NCI-H526 (cell line): Measurements from ENCODE around the gene MME.
"Not testable (repeated sequence)": the region's sequence is repeated elsewhere in the genome, so short reads cannot be mapped to it uniquely, and the experiment has no call there.

Source experiments
- DNase-seq, 2 experiments: peaks; one replicate each; lab custom pipeline; 2025; lab: John Stamatoyannopoulos, UW

The MME gene

GRCh38 chr3:155193868-155194267 lies 113.7 kb downstream of the MME start:
- DNase-seq: no peak

DNA sequence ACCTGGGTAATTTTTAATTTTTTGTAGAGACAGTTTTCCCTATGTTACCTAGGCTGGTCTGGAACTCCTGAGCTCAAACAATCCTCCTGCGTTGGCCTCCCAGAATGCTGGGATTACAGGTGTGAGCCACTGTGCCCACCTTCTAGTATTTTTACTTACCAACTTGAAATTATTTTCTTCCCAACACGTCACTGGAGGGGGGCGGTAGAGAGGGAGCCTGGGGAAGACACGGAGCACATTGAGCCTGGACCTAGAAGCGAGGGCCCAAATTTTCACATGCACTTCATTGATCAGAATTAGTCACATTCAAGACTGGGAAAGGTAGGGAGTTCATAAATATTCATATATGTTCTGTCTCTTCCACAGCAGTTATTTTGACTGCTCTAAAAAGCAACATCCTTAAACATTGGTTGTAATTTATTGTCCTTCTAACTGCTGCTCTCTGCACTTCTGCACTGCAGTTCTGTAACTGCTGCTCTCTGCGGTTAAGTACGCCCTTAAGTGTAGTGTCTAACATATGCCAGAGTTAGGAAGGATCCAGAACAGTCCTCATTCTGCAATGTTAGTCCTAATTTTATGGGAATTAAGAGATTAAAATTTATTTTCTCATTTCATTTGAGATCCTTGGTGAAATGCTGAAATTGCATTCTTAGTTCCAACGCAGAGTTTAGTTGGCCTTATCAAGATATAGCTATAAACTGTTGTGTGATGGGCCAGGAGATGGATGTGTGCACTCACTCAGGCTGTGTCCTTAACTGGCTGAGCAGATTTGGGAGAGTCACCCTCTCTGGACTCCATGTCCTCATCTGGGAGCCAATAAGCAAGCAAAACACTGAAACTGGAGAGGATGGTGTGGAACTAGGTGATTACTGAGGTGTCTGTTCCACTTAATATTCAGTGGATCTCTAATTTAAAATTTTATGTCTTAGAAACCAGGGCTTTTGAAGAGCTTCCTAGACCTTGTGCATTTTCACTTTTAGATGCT lies 115.1 kb downstream of the MME start:
- DNase-seq: no peak

DNA sequence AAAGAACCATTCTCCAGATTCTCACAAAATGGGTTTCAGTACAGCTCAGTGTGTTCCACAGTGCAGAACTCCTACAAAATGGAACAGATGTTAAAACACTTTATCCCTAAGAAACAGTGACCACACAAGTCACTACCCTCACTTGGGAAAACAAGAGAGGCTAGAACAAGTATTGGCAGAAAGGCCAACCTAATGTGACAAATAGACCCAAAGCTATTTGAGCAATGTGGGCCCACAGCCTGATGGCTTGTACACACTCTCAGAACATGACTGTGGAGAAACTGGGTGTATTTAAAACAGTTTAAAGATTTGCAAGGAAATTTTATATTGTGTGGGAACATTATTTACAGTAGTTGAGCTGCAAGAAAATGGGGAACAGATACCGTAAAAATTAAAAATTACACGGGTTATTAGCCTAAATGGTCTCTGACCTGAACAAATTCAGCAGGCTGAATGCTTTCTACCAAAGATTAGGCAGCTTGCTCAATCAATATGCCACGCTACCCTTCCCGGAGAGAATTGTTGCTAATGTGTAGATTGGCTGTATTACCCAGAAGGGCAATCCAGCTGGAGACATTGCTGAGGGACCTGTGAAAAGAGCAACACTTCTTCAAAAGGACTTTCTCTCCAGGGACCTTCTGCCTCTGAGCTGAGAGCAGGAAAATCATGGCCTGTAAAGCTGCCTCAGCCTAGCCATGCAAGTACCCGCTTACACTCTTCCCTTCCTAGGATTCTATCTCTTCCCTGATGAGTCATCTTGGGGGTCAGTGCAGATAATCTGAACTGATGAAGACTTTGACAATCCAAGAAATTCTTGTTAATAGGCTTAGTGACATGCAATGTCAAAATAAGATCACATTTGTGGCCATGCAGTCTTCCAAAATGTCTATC lies 116.3 kb downstream of the MME start:
- DNase-seq: no peak

- no peak for DNase-seq
Measured at GRCh38 chr3:155197786-155198185, 117.7 kb downstream of the MME start.

- no peak for DNase-seq
Measured at GRCh38 chr3:155202626-155203025, 122.5 kb downstream of the MME start.

- DNase-seq: no peak
Measured at GRCh38 chr3:155204851-155205250, 124.7 kb downstream of the MME start.

DNA sequence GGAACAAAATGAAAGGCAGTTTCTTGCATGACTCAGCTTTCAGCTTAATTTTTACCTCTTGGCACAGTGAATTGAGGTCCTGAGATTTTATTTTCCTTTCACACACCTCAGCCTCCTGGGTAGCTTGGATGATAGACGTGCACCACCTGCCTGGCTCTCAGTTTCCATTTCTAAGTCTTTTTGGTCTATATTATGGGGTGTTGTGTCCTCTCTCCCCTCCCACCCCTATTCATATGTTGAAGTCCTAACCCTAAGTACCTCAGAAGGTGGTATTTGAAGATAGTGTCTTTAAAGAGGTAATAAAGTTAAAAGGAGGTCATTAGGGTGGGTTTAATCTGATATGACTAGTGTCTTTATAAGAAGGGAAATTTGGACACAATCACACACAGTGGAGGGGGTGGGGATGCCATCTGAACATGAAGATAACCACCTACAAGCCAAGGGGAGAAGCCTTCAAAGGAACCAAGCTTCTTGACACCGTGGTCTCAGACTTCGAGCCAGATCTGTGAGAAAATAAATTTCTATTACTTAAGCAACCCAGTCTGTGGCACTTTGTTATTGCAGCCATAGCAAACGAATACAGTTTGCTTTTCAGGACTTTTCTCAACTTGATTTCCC lies 128.2 kb downstream of the MME start:
- DNase-seq: no peak

- peak; percentile 31 for DNase-seq
Measured at GRCh38 chr3:155210736-155211135, 130.6 kb downstream of the MME start.

DNA sequence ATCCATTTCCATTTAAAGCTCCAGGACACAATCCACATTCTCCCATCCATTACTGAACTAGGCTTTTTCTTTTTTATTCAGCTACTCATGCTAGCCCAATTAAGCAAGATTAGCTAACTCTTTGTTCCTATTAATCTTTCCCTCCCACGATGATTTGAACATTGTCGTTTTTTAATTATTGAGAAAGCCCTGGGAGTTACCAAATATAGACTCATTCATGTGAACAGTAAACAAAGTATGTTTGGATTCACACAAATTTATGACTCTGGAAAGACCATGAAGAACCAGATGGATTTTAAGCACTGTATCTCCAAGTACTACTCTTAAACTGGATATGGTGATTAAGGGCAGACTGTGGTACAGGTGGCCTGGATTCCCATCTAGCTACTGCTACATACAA lies 131.1 kb downstream of the MME start:
- peak; percentile 17 to 25 for DNase-seq

DNA sequence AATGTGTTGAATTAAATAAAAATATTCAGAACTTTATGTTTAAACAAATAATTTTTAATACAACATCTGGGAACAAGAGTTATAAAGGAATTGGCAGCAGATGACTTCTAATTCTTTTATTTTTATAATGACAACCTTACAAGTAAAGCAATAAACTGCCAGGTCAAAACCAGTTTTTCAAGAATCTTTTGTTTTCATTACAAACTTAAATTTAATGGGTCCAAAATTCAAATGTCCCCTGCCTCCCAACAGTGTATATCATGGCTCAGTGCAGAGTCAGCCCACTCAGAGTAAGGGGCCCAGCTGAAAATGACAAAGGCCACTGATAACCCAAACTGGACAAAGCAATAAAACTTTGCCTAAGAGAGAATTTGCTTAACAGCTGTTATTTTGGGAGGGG lies 131.8 kb downstream of the MME start:
- DNase-seq: peak; percentile 28 to 38

GRCh38 chr3:155216007-155216406 lies 135.9 kb downstream of the MME start:
- DNase-seq: not testable (repeated sequence)

DNA sequence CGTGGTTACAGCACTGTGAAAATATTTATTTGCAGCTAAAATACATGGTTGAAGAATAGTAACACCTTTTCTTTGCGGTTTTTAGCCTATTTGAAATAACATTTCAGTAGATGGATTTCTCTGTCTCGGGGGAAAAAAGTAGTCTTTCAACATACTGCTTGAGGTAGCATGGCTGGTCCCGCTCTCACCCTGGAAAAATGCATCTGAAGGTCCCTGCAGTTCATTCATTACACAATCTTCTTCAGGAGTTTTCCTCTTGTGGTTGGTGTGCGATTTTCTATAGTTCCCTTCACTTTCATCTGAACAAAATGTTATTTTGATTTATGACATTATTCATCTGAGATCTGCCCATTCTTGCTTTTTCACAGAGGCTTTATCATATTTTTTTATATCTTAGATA lies 137.5 kb downstream of the MME start:
- no peak for DNase-seq

DNA sequence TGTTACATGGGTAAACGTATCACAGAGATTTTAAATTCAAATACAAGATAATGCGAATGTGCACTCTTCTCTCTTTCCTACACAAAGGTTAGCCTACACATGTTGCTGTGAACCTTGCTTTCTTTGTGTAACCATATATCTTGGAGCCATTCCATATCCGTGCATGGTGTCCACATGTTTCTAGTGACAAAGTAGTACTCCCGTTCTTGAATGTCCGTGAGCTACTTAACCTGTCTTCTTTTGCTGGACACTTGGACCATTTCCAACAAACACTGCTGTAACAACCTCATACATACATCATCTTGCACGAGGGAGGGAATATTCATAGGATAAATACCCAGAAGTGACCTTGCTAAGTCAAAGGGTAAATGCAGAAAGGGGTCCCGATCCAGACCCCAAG lies 138.3 kb downstream of the MME start:
- DNase-seq: no peak

GRCh38 chr3:155219106-155219505 lies 139.0 kb downstream of the MME start:
- no peak for DNase-seq

- DNase-seq: no peak
Measured at GRCh38 chr3:155225417-155225816, 145.3 kb downstream of the MME start.

- no peak for DNase-seq
Measured at GRCh38 chr3:155227141-155227540, 147.0 kb downstream of the MME start.

GRCh38 chr3:155228676-155229075 lies 148.6 kb downstream of the MME start:
- DNase-seq: no peak

GRCh38 chr3:155229086-155229485 lies 149.0 kb downstream of the MME start:
- DNase-seq: no peak

DNA sequence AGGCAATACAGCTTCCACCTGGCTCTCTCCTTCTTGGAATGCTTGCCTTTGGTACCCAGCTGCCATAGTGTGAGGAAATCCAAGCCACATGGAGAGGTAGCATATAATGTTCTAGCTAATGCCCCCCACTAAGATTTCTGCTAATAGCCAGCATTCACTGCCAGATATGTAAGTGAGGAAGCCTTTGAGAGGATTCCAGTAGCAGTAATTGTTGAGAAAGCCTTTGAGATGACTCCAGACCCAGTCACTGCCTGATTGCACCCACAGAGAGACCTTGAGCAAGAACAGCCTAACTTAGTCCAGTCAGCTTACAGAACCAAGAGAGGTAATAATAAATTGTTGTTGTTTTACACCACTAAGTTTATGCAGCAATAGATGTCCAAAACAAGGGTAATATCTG lies 150.3 kb downstream of the MME start:
- no peak for DNase-seq

- DNase-seq: no peak
Measured at GRCh38 chr3:155231792-155232191, 151.7 kb downstream of the MME start.

DNA sequence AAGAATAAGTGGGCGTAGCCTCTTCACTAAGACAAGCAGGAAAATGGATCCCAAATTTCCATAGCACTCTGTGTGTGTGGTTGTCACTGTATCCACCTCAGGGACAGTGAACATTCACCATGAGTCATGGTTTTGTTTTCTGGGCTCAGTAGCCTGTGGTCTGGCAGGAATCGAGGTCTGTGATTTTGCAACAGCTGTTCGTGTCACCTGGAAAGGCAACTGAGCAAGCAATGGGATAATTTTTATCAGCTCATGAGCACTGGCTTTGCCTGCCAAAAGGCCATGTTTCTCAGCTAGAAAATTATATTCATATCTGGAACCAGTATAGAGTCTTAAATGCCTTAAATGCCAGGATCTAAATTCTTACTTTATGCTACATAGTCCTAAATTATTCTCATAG lies 152.5 kb downstream of the MME start:
- DNase-seq: no peak

DNA sequence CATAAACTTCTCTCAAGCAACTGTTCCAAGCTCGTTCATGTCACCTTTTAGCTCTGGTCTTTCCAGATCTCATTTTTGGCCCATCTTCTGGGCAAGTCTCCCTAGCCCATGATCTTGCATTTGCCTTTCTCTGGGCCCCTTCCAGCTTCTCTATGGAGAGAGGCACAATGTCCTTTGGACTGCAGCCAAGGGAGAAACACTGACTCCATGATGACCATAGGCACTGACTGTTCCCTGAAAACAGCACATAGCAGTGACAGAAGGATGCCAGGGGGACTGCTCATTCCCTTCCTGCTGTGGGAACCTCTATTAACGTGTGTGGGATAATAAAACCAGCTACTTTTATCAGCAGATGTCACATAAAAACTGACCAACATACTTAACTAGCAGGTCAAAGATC lies 153.1 kb downstream of the MME start:
- no peak for DNase-seq
